ENCODE results near the gene DEXI. TPM values are rescaled to one million over a fixed set of nuclear protein-coding genes. Genes with fewer than 3 reads are reported as not detected.

Gene DEXI
- total RNA-seq (2021): 27.5 and 28.3 TPM in 2 replicates
- long read RNA-seq, full-length matches to known transcripts: 16 of 16 reads
- long read RNA-seq, partial matches to known transcripts: 0 of 16 reads
- long read RNA-seq, other reads (novel, unspliced or antisense): 0 of 16 reads

DNA sequence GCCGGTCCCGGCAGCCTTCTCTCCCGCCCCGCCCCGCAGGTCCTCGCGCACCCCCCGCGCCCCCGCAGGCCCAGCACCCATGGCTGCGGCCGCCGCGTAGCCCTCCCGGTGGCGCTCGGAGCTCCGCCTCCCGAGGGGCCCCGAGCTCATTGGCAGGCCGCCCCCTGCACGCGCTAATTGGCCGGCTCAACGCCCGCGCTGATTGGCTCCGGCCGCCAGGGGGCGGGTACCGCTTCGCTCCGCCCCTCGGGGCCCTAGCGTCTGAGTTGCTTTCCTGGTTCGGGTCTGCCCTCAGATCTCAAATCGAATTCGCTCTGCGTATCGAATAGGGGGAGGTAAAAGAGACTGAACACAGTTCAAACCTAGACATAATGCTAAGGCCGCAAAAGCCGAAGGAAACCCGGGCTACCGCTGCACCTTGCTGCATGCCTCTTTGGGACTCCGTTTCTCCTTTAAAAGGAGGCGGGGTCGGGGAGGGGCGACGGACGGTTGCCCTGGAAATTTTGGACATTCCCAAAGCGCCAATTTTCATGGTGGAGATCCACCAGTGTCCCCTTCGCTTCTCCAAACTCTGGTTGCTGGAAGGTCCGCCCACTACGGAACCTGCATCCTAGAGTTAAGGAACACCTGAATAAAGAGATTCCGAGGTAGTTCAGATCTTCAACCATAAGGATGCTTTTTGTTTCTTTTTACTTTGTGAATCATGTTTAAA, at the start of gene DEXI:
Gene DEXI (minus strand): TSS at position 117 of the 712 bp plus-strand sequence. CDS start 463 bp downstream, outside the sequence.
- Mint-ChIP-seq H3K36me3 (ENCODE audit: insufficient read depth in 1 of 3, low read depth in 3 of 3) (peaks cover 8 to 19% (median 8%) of the 10 kb centered on the region in 3 experiments; a peak in 6 of 7 replicates), H3K4me1 (peaks cover 50 to 60% of the 10 kb centered on the region in 2 experiments), H3K27me3 (ENCODE audit: low read depth) (no peaks in the 10 kb centered on the region; the same call in 1 of the 2 replicates), H3K9me3 (no peaks in the 10 kb centered on the region), H3K27ac (peak within 1 kb of the TSS in 1 of 3 experiments; percentile 39; a peak in 1 of 7 replicates), H3K4me3 (peak within 1 kb of the TSS; percentile 87 to 95)
- Histone ChIP-seq H3K18ac (ENCODE audit: insufficient read length, low read depth, low read length) (no peak within 1 kb of the TSS), H3K27ac (ENCODE audit: insufficient read length, low read depth, low read length) (no peak within 1 kb of the TSS), H3K79me1 (ENCODE audit: insufficient read depth, low read depth, low read length, poor library complexity, severe bottlenecking) (peaks cover 6% of the 10 kb centered on the region), H3K14ac (ENCODE audit: insufficient read depth, low read length) (no peak within 1 kb of the TSS; the same call in 1 of the 2 replicates), H3K23ac (ENCODE audit: insufficient read length, low read depth, low read length) (no peak within 1 kb of the TSS), H3T11ph (ENCODE audit: low read length) (no peak within 1 kb of the TSS), H3K4me2 (ENCODE audit: insufficient read depth, insufficient read length, low read length) (peak within 1 kb of the TSS; percentile 65), H2BK5ac (ENCODE audit: insufficient read length, low read length) (no peak within 1 kb of the TSS), H2BK12ac (ENCODE audit: insufficient read length, low read depth, low read length) (no peak within 1 kb of the TSS), H2AFZ (ENCODE audit: low read length) (no peak within 1 kb of the TSS), H4K20me1 (ENCODE audit: control insufficient read depth, insufficient read depth, insufficient read length) (no peaks in the 10 kb centered on the region), H3K4ac (ENCODE audit: low read depth, low read length) (no peak within 1 kb of the TSS), H3K9ac (ENCODE audit: extremely low read depth, insufficient read length, low read length) (peak within 1 kb of the TSS; percentile 29), H3K56ac (ENCODE audit: insufficient read length, low read depth, low read length) (no peak within 1 kb of the TSS), H4K8ac (replicated peaks; ENCODE audit: insufficient read length, low read depth, low read length) (no peak within 1 kb of the TSS), H3K27me3 (ENCODE audit: insufficient read depth, low read length) (no peaks in the 10 kb centered on the region), H3K4me1 (ENCODE audit: insufficient read depth, low read length) (peaks cover 11% of the 10 kb centered on the region; the same call in 1 of the 2 replicates), H2BK20ac (ENCODE audit: low read depth, low read length, poor library complexity, severe bottlenecking) (no peak within 1 kb of the TSS), H4K91ac (ENCODE audit: insufficient read length, low read depth, low read length) (no peak within 1 kb of the TSS), H3K79me2 (ENCODE audit: insufficient read depth, low read length) (no peaks in the 10 kb centered on the region; the same call in 1 of the 2 replicates), H4K5ac (ENCODE audit: insufficient read length, low read depth, low read length) (no peak within 1 kb of the TSS), H2AK5ac (ENCODE audit: insufficient read length, low read length) (no peak within 1 kb of the TSS), H3K9me3 (ENCODE audit: control insufficient read depth, low read depth, low read length) (no peaks in the 10 kb centered on the region), H3K23me2 (ENCODE audit: insufficient read length, low read depth, low read length, poor library complexity, severe bottlenecking) (peaks cover 11% of the 10 kb centered on the region), H2BK120ac (ENCODE audit: low read depth, low read length, poor library complexity, severe bottlenecking) (no peak within 1 kb of the TSS), H2BK15ac (ENCODE audit: low read depth, low read length) (no peak within 1 kb of the TSS)
- TF ChIP-seq, protein P1, sequence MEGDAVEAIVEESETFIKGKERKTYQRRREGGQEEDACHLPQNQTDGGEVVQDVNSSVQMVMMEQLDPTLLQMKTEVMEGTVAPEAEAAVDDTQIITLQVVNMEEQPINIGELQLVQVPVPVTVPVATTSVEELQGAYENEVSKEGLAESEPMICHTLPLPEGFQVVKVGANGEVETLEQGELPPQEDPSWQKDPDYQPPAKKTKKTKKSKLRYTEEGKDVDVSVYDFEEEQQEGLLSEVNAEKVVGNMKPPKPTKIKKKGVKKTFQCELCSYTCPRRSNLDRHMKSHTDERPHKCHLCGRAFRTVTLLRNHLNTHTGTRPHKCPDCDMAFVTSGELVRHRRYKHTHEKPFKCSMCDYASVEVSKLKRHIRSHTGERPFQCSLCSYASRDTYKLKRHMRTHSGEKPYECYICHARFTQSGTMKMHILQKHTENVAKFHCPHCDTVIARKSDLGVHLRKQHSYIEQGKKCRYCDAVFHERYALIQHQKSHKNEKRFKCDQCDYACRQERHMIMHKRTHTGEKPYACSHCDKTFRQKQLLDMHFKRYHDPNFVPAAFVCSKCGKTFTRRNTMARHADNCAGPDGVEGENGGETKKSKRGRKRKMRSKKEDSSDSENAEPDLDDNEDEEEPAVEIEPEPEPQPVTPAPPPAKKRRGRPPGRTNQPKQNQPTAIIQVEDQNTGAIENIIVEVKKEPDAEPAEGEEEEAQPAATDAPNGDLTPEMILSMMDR (conservative IDR thresholded peaks at IDR 0.05): no peak
- peak; percentile 91 for DNase-seq
- WGBS (ENCODE audit: extremely low coverage, insufficient read length, low lambda C conversion rate): no CpG with 5 or more reads among the region's 55 CpGs

Data from H9 (cell line).